ENCODE data around the gene MARVELD1. TPM values are rescaled to one million over a fixed set of nuclear protein-coding genes. Genes with fewer than 3 reads are reported as not detected.

The MARVELD1 gene
- total and polyA plus RNA-seq, 2 of the 8 experiments (the other 6 are each of a cell fraction or from before 2014, with no cell fraction given), result 28.1 to 37.3 TPM

GRCh38 chr10:97762816-97763215 lies 49.3 kb downstream of the MARVELD1 start (continued):
- no peak for TF ChIP-seq TBP (IDR thresholded peaks at IDR 0.05; ENCODE audit: low read depth, low read length)
- TF ChIP-seq HDAC6 (IDR thresholded peaks at IDR 0.05; ENCODE audit: low read depth, low read length), result no peak
- TF ChIP-seq RBBP5 (IDR thresholded peaks at IDR 0.05; ENCODE audit: borderline replicate concordance, low read depth, low read length), result no peak
- TF ChIP-seq TEAD4 (IDR thresholded peaks at IDR 0.05; ENCODE audit: low read depth, low read length), result peak; percentile 88
- peak; percentile 38 for TF ChIP-seq ASH2L (IDR thresholded peaks at IDR 0.05; ENCODE audit: low read length)
- no peak for TF ChIP-seq CHD1 (IDR thresholded peaks at IDR 0.05; ENCODE audit: low read depth, low read length)
- TF ChIP-seq SIX5 (IDR thresholded peaks at IDR 0.05; ENCODE audit: low read depth, low read length), result no peak
- TF ChIP-seq SAP30 (IDR thresholded peaks at IDR 0.05; ENCODE audit: insufficient read depth, insufficient replicate concordance, low read length), result no peak
